Colonic mucosa (tissue), 4 donors: ENCODE results near the gene STT3B. TPM values are rescaled to one million over a fixed set of nuclear protein-coding genes. Genes with fewer than 3 reads are reported as not detected.

Experiments used
- DNase-seq: peaks from one replicate; pipeline ENCODE4 v3.0.0-alpha.2; 2020
- H3K27ac ChIP-seq: fragments of 200-600 bp; one replicate; pipeline ENCODE4 v1.8.0; 2021
- H3K27me3 ChIP-seq: fragments of 200-600 bp; one replicate; pipeline ENCODE4 v1.8.0; 2021
- H3K36me3 ChIP-seq: fragments of 200-600 bp; one replicate; pipeline ENCODE4 v1.8.0; 2021
- H3K4me1 ChIP-seq: fragments of 200-600 bp; one replicate; pipeline ENCODE4 v1.8.0; 2021; ENCODE audit warnings: mild to moderate bottlenecking
- H3K4me3 ChIP-seq: fragments of 200-600 bp; one replicate; pipeline ENCODE4 v1.8.0; 2021
- H3K9ac ChIP-seq, 2 donors: one replicate each; pipeline ENCODE4 v1.7.0; 2013; ENCODE audit warnings: control low read depth in 2 of 2, low read depth in 2 of 2, low read length in 2 of 2
- H3K9me3 ChIP-seq: fragments of 200-600 bp; one replicate; pipeline ENCODE4 v1.8.0; 2021
- CTCF ChIP-seq: fragments of 200-600 bp; IDR thresholded peaks from one replicate; pipeline ENCODE4 v1.8.0; 2022; ENCODE audit warnings: antibody characterized with exemption, mild to moderate bottlenecking
- intact Hi-C: fragments of 100-400 bp; cut with DNase I; formaldehyde crosslinking; loops from one replicate; pipeline ENCODE4 v1.14.1; 2022
- total RNA-seq, 2 donors: library from RNA; stranded (reverse); fragmentation: NEBNext Ultra II Directional in 1 of 2; extraction: Animal tissue kit (Norgen Biotek cat#: 25700) in 1 of 2; gene quantifications; one replicate each; pipeline ENCODE4 v1.2.1, GENCODE V29; 2021
- donor health status: healthy.
- donor health status: DM: no; HTN: no; CAD: no.
- donor health status: DM: no; HTN: no; CAD: no.

Gene STT3B
- total RNA-seq = 100 to 1,000 TPM; 118 to 143 TPM

- no peak for TF ChIP-seq CTCF
- Histone ChIP-seq H3K4me3 (peak within 1 kb of the TSS; percentile 98), H3K27ac (peak within 1 kb of the TSS; percentile 99), H3K36me3 (no peaks in the 10 kb centered on the region), H3K9ac (peak within 1 kb of the TSS; percentile 97 to 98), H3K4me1 (peaks cover 9% of the 10 kb centered on the region), H3K27me3 (no peaks in the 10 kb centered on the region), H3K9me3 (no peaks in the 10 kb centered on the region)
- DNase-seq = peak; percentile 86
- intact Hi-C loops = no loop called here
These were observed at the start of gene STT3B for GRCh38 chr3:31532587-31533168. TSS of gene STT3B (plus strand) at chr3:31532925. CDS start at chr3:31532999, 74 bp downstream.

GRCh38 chr3:31483776-31484175, 48.9 kb upstream of the STT3B start:
- intact Hi-C loops = no loop called here
- no peaks in the 10 kb centered on the region for H3K36me3 ChIP-seq

DNA sequence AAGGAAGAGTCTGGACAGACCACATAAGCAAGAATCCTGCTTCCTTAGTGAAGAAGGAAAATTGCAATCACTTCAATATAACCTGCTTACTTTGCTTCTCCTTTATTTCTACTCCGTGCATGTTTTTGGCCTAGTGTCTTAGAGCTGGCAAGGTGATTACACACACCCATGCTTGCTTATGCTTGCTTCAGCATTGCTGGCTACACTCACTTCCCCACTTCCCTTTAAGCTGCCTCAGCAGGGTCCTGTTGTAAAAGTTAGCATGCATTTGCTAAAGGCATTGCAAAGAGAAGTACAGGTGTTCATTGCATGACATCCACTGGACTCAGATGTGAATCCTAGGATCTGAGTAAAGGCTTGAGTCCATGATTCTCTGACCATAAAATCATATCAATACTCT, 47.5 kb upstream of the STT3B start:
- intact Hi-C loops = no loop called here
- no peak overlapping the region for H3K4me3 ChIP-seq
- TF ChIP-seq CTCF = no peak
- DNase-seq = no peak
- no peaks in the 10 kb centered on the region for H3K9me3 ChIP-seq
- H3K9ac ChIP-seq = no peak overlapping the region
- H3K36me3 ChIP-seq = no peaks in the 10 kb centered on the region
- no peaks in the 10 kb centered on the region for H3K27me3 ChIP-seq
- no peaks in the 10 kb centered on the region for H3K4me1 ChIP-seq
- H3K27ac ChIP-seq = no peak overlapping the region

More at GRCh38 chr3:31483776-31484175, 48.9 kb upstream of the STT3B start:
- no peak overlapping the region for H3K9ac ChIP-seq
- H3K27ac ChIP-seq = no peak overlapping the region
- no peak overlapping the region for H3K4me3 ChIP-seq
- H3K9me3 ChIP-seq = no peaks in the 10 kb centered on the region
- no peaks in the 10 kb centered on the region for H3K27me3 ChIP-seq
- TF ChIP-seq CTCF = no peak
- H3K4me1 ChIP-seq = no peaks in the 10 kb centered on the region
- no peak for DNase-seq

GRCh38 chr3:31486865-31487533, 45.7 kb upstream of the STT3B start:
- no peaks in the 10 kb centered on the region for H3K36me3 ChIP-seq
- H3K27me3 ChIP-seq = no peaks in the 10 kb centered on the region
- H3K27ac ChIP-seq = no peak overlapping the region
- no peak overlapping the region for H3K9ac ChIP-seq
- no peak for TF ChIP-seq CTCF
- H3K4me3 ChIP-seq = no peak overlapping the region
- intact Hi-C loops = no loop called here
- H3K9me3 ChIP-seq = no peaks in the 10 kb centered on the region
- no peak for DNase-seq
- H3K4me1 ChIP-seq = no peaks in the 10 kb centered on the region

GRCh38 chr3:31488475-31489017, 44.2 kb upstream of the STT3B start:
- no peaks in the 10 kb centered on the region for H3K9me3 ChIP-seq
- H3K4me1 ChIP-seq = no peaks in the 10 kb centered on the region
- no peak overlapping the region for H3K27ac ChIP-seq
- DNase-seq = no peak
- H3K4me3 ChIP-seq = no peak overlapping the region
- intact Hi-C loops = no loop called here
- no peak overlapping the region for H3K9ac ChIP-seq
- TF ChIP-seq CTCF = no peak
- no peaks in the 10 kb centered on the region for H3K36me3 ChIP-seq
- H3K27me3 ChIP-seq = no peaks in the 10 kb centered on the region
